Testis (tissue), 2 donors: ENCODE data around the gene ANGPT4.

ENCODE experiments used
- CTCF ChIP-seq, 3 experiments: fragments of 450-650 bp in 2 of 3; fragments of 200-600 bp in 1 of 3; sonication (generic) in 1 of 3; IDR thresholded peaks; one replicate each; pipeline ENCODE4 v1.5.1; 2016 to 2019; ENCODE audit warnings: antibody characterized with exemption in 3 of 3, mild to moderate bottlenecking in 2 of 3, moderate library complexity in 1 of 3
- POLR2A ChIP-seq: fragments of 450-650 bp; IDR thresholded peaks from one replicate; pipeline ENCODE4 v1.6.1; 2017; ENCODE audit warnings: antibody characterized with exemption, mild to moderate bottlenecking, moderate library complexity

- TF ChIP-seq CTCF (IDR thresholded peaks at IDR 0.05) (no peak), POLR2A (no peak)
Measured at GRCh38 chr20:845226-845868, 70.8 kb downstream of the ANGPT4 start.
